Retinal pigment epithelial cell (primary cell): Measurements from ENCODE around the gene NPAT.
A peak's percentile ranks its signal among the peaks of the same experiment; 100 is the strongest.

Source experiments
- DNase-seq: peaks from one replicate; pipeline ENCODE4 v3.0.0-alpha.2; 2010; ENCODE audit warnings: low read depth
- H3K4me3 ChIP-seq: 2 replicates; pipeline ENCODE4 v1.5.1; 2011; ENCODE audit warnings: mild to moderate bottlenecking, low read length, control low read depth, moderate library complexity
- CTCF ChIP-seq: conservative IDR thresholded peaks from 2 replicates; pipeline ENCODE4 v1.5.1; 2011; ENCODE audit warnings: low read depth, low read length, control low read depth, inconsistent platforms

NPAT gene

GRCh38 chr11:108226036-108226435, 3.6 kb upstream of the NPAT start:
- no peak for TF ChIP-seq CTCF
- no peak overlapping the region for H3K4me3 ChIP-seq
- DNase-seq = no peak

- DNase-seq = no peak
- no peak overlapping the region for H3K4me3 ChIP-seq
- no peak for TF ChIP-seq CTCF
Measured at GRCh38 chr11:108224911-108225786, 2.7 kb upstream of the NPAT start.

GRCh38 chr11:108224366-108224765, 1.9 kb upstream of the NPAT start:
- DNase-seq = no peak
- TF ChIP-seq CTCF = no peak
- H3K4me3 ChIP-seq = peak overlapping the region; percentile 96

- DNase-seq = no peak
- peak overlapping the region; percentile 96 for H3K4me3 ChIP-seq
- no peak for TF ChIP-seq CTCF
Measured at GRCh38 chr11:108223348-108224149, 1.1 kb upstream of the NPAT start.

- no peak for DNase-seq
- no peak for TF ChIP-seq CTCF
- H3K4me3 ChIP-seq = peak overlapping the region; percentile 96
Measured at GRCh38 chr11:108221911-108222573, 396 bp downstream of the NPAT start.

GRCh38 chr11:108221371-108221770, 1.1 kb downstream of the NPAT start:
- TF ChIP-seq CTCF = no peak
- no peak for DNase-seq
- peak overlapping the region; percentile 96 for H3K4me3 ChIP-seq
